ENCODE results near the gene GRIA4. TPM values are rescaled to one million over a fixed set of nuclear protein-coding genes. Genes with fewer than 3 reads are reported as not detected.

Gene GRIA4
- total RNA-seq (not detected), polyA plus RNA-seq (under 1 TPM; 0.03 to 0.17 (median 0.06) TPM)
- long read RNA-seq, donor 1 = 0 reads
- long read RNA-seq, donor 2, partial matches to known transcripts = 0 of 1 reads
- long read RNA-seq, donor 2, other reads (novel, unspliced or antisense) = 1 of 1 reads

GRCh38 chr11:105609832-105610781 is at the start of gene GRIA4:
Gene GRIA4 (plus strand): TSS chr11:105610073. CDS start chr11:105610998, 925 bp downstream.
- Histone ChIP-seq H3K27me3 (ENCODE audit: insufficient read depth in 3 of 3, low read length in 2 of 3) (peaks cover 0 to 34% (median 4%) of the 10 kb centered on the region in 3 donors), H3K27ac (no peak within 1 kb of the TSS), H3K4me3 (peak within 1 kb of the TSS; percentile 58), H3K4me1 (no peaks in the 10 kb centered on the region), H3K36me3 (ENCODE audit: insufficient read depth in 1 of 2, low read depth in 1 of 2) (no peaks in the 10 kb centered on the region), H3K9me3 (no peaks in the 10 kb centered on the region)
- intact Hi-C loops (cut with DNase I) = no loop called here
- WGBS, 3 donors = 1 to 2% (median 2%) methylated on average over 54 of the region's 54 CpGs
- TF ChIP-seq, protein P1, sequence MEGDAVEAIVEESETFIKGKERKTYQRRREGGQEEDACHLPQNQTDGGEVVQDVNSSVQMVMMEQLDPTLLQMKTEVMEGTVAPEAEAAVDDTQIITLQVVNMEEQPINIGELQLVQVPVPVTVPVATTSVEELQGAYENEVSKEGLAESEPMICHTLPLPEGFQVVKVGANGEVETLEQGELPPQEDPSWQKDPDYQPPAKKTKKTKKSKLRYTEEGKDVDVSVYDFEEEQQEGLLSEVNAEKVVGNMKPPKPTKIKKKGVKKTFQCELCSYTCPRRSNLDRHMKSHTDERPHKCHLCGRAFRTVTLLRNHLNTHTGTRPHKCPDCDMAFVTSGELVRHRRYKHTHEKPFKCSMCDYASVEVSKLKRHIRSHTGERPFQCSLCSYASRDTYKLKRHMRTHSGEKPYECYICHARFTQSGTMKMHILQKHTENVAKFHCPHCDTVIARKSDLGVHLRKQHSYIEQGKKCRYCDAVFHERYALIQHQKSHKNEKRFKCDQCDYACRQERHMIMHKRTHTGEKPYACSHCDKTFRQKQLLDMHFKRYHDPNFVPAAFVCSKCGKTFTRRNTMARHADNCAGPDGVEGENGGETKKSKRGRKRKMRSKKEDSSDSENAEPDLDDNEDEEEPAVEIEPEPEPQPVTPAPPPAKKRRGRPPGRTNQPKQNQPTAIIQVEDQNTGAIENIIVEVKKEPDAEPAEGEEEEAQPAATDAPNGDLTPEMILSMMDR (IDR thresholded peaks at IDR 0.05) = no peak
- DNase-seq (peak; percentile 13 to 51), ATAC-seq (peak in 2 of 4 donors; percentile 27 to 32)

DNA sequence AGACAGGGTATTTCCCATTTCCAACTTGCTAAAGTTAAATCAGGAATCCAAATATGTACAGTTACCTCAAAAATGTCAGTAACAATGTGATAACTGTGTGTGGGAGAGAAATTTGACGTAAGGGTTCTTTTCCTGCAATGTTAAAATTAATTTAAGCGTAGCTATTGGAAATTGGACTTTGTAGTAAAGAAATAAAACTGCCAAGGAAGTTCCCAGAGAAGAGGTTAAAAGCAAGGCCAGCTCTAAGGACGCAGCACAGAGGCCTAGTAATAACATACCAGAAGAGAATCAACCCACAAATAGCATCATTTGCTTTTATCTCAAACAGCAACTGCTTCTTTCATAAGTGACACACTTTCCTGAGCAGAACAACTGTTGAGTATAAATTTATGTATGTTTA is 36.8 kb upstream of the GRIA4 start:
- Histone ChIP-seq H3K4me3 (no peak overlapping the region), H3K9me3 (no peaks in the 10 kb centered on the region), H3K27me3 (ENCODE audit: insufficient read depth in 3 of 3, low read length in 2 of 3) (no peaks in the 10 kb centered on the region), H3K4me1 (no peaks in the 10 kb centered on the region), H3K36me3 (ENCODE audit: insufficient read depth in 1 of 2, low read depth in 1 of 2) (no peaks in the 10 kb centered on the region), H3K27ac (no peak overlapping the region)
- no peak for ATAC-seq
- intact Hi-C loops (cut with DNase I) = no loop called here
- WGBS, 3 donors = 51 to 57% (median 56%) methylated on average over 3 of the region's 3 CpGs
- no peak for DNase-seq
- TF ChIP-seq, protein P1 (IDR thresholded peaks at IDR 0.05) = no peak

DNA sequence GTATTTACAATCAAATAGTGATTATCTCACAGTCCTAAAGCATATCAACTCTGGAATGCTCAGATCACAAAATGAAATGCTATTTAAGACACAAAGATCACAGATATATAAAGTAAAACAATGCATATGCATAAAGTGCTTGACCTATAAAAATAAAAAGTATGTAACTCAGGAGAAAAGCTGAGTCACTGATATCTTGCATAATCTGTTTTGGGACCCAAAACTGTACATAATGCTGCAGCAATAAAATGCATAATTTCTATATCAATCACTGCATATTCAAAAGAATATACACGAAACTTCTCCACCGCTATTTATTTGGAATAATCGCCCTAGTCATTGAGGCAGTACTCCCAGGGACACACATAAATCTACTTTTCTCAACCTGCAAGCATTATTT is 34.9 kb upstream of the GRIA4 start:
- no peak for DNase-seq
- H3K9me3 ChIP-seq = no peaks in the 10 kb centered on the region
- no peaks in the 10 kb centered on the region for H3K36me3 ChIP-seq (ENCODE audit: insufficient read depth in 1 of 2, low read depth in 1 of 2)
- TF ChIP-seq, protein P1 (IDR thresholded peaks at IDR 0.05) = no peak
- WGBS, 3 donors = 90 to 94% (median 93%) methylated on average over 3 of the region's 3 CpGs
- H3K4me3 ChIP-seq = no peak overlapping the region
- no peaks in the 10 kb centered on the region for H3K4me1 ChIP-seq
- intact Hi-C loops (cut with DNase I) = no loop called here
- H3K27me3 ChIP-seq (ENCODE audit: insufficient read depth in 3 of 3, low read length in 2 of 3) = no peaks in the 10 kb centered on the region
- no peak overlapping the region for H3K27ac ChIP-seq
- no peak for ATAC-seq

DNA sequence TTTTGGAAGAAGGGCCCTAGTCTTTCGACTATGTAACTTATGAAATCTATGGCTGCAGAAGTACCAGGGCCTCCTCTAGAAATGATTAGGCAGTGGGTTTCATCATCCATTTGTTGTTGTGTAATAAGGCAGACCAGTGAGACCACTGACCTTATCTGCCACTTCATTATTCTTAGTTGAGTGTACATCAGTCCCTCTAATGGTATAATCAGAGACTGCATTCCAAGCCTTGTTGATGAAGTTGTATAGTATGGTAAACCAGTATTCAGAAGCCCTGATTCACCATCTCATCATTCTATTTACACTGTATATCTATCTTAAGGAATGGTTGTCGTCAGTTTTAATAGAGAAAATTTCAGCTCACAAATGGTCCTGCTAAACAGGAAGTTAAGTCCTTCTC is 32.2 kb upstream of the GRIA4 start:
- TF ChIP-seq, protein P1 (IDR thresholded peaks at IDR 0.05) = no peak

More for the DNA sequence above, 32.2 kb upstream of the GRIA4 start:
- intact Hi-C loops (cut with DNase I) = no loop called here
- Histone ChIP-seq H3K36me3 (ENCODE audit: insufficient read depth in 1 of 2, low read depth in 1 of 2) (no peaks in the 10 kb centered on the region), H3K9me3 (no peaks in the 10 kb centered on the region), H3K4me3 (no peak overlapping the region), H3K27ac (no peak overlapping the region), H3K27me3 (ENCODE audit: insufficient read depth in 3 of 3, low read length in 2 of 3) (no peaks in the 10 kb centered on the region), H3K4me1 (no peaks in the 10 kb centered on the region)
- no peak for ATAC-seq
- WGBS, 3 donors = 81 to 84% (median 82%) methylated on average over 2 of the region's 2 CpGs
- DNase-seq = no peak

Measured in psoas muscle (tissue), 8 donors.